OCI-LY1 (cell line): ENCODE measurements around the gene C1orf216.

Experiments
- CTCF ChIP-seq: fragments of 200-600 bp; sonication (generic), shearing (Covaris generic); IDR thresholded peaks from 2 replicates; pipeline ENCODE4 v1.5.1; 2017; ENCODE audit warnings: mild to moderate bottlenecking, antibody characterized with exemption, low read length, moderate library complexity, mixed read lengths
- EZH2 ChIP-seq: fragments of 200-600 bp; sonication (generic), shearing (Covaris generic); IDR thresholded peaks from 2 replicates; pipeline ENCODE4 v1.8.0; 2017; ENCODE audit warnings: borderline replicate concordance, mixed run types, mild to moderate bottlenecking, antibody characterized with exemption, low read length, moderate library complexity, mixed read lengths

GRCh38 chr1:35748326-35748725 is 29.6 kb upstream of the C1orf216 start:
- TF ChIP-seq CTCF (no peak), EZH2 (no peak)
